ENCODE results near the gene CNTNAP2. TPM values are rescaled to one million over a fixed set of nuclear protein-coding genes. Genes with fewer than 3 reads are reported as not detected.

Gene CNTNAP2
- total and polyA plus RNA-seq, 8 donors, result 0.19 to 18.2 (median 0.56) TPM

DNA sequence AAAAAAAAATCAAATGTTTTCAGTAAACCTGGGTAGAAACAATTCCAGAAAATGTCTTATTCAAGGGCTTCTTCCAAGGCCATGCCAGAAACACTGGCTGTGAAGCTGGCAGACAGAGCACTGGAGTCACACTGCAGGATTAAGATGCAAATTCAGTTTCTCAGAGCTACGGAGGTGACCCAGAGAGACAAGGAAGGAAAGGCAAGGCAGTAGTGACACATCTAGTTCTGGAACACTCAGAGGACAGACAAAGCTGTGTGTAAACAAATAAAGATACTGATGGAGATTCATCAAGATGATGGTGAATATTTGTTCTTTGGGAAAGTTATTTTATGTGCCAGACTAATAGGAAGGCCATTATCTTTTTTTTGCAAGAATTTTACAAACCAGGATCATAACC lies 1865.7 kb downstream of the CNTNAP2 start:
- DNase-seq, result no peak
- H3K4me3 ChIP-seq, result no peak overlapping the region
- H3K27me3 ChIP-seq, result no peaks in the 10 kb centered on the region
- H3K4me1 ChIP-seq, result peaks cover 0 to 2% (median 0%) of the 10 kb centered on the region in 4 donors
- H3K9me3 ChIP-seq, result no peaks in the 10 kb centered on the region
- H3K36me3 ChIP-seq, result no peaks in the 10 kb centered on the region
- H3K27ac ChIP-seq, result no peak overlapping the region
- WGBS, 5 donors, result 18 to 57% (median 39%) methylated on average over 1 of the region's 1 CpG
- TF ChIP-seq EP300 (IDR thresholded peaks at IDR 0.05), result no peak
- no peak for TF ChIP-seq POLR2A (IDR thresholded peaks at IDR 0.05)
- TF ChIP-seq, protein P1, sequence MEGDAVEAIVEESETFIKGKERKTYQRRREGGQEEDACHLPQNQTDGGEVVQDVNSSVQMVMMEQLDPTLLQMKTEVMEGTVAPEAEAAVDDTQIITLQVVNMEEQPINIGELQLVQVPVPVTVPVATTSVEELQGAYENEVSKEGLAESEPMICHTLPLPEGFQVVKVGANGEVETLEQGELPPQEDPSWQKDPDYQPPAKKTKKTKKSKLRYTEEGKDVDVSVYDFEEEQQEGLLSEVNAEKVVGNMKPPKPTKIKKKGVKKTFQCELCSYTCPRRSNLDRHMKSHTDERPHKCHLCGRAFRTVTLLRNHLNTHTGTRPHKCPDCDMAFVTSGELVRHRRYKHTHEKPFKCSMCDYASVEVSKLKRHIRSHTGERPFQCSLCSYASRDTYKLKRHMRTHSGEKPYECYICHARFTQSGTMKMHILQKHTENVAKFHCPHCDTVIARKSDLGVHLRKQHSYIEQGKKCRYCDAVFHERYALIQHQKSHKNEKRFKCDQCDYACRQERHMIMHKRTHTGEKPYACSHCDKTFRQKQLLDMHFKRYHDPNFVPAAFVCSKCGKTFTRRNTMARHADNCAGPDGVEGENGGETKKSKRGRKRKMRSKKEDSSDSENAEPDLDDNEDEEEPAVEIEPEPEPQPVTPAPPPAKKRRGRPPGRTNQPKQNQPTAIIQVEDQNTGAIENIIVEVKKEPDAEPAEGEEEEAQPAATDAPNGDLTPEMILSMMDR (IDR thresholded peaks at IDR 0.05), result no peak
- no peak for TF ChIP-seq POLR2AphosphoS5 (IDR thresholded peaks at IDR 0.05)
- intact Hi-C loops (cut with DNase I; ENCODE audit: low total_unique reads), result no loop called here

GRCh38 chr7:147984265-147984664 lies 1867.7 kb downstream of the CNTNAP2 start:
- 30 to 59% (median 37%) methylated on average over 2 of the region's 2 CpGs for WGBS, 5 donors

DNA sequence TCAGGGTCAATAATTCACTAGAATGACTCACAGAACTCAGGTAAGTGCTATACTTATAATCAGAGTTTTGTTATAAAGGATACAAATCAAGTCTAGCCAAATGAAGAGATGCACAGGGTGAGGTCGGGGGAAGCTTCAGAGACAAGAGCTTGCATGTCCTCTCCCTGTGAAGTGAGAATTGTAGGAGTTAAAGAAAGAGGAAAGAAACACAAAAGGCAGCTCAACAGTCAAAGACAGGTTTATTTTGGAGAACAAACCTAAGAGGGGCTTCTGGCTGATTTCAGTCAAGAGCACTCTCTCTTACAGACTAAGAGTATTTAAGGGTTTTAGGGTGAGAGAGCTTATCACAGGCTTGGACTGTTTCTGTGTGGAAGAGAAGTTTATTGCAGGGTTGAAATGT lies 1873.5 kb downstream of the CNTNAP2 start:
- no peak for DNase-seq
- no peak overlapping the region for H3K4me3 ChIP-seq
- TF ChIP-seq POLR2A (IDR thresholded peaks at IDR 0.05), result no peak
- no peak for TF ChIP-seq EP300 (IDR thresholded peaks at IDR 0.05)
- TF ChIP-seq POLR2AphosphoS5 (IDR thresholded peaks at IDR 0.05), result no peak
- TF ChIP-seq, protein P1 (IDR thresholded peaks at IDR 0.05), result no peak
- WGBS, 5 donors, result 67 to 90% (median 71%) methylated on average over 1 of the region's 1 CpG
- intact Hi-C loops (cut with DNase I; ENCODE audit: low total_unique reads), result no loop called here
- H3K27ac ChIP-seq, result no peak overlapping the region
- no peaks in the 10 kb centered on the region for H3K27me3 ChIP-seq
- no peaks in the 10 kb centered on the region for H3K36me3 ChIP-seq
- peaks cover 0 to 10% (median 0%) of the 10 kb centered on the region in 4 donors for H3K9me3 ChIP-seq
- H3K4me1 ChIP-seq, result no peaks in the 10 kb centered on the region

More at GRCh38 chr7:147984265-147984664, 1867.7 kb downstream of the CNTNAP2 start:
- H3K4me3 ChIP-seq, result no peak overlapping the region
- DNase-seq, result no peak
- peaks cover 0 to 2% (median 0%) of the 10 kb centered on the region in 4 donors for H3K4me1 ChIP-seq
- no peaks in the 10 kb centered on the region for H3K36me3 ChIP-seq
- intact Hi-C loops (cut with DNase I; ENCODE audit: low total_unique reads), result no loop called here
- peak in 1 of 3 donors; percentile 38 for TF ChIP-seq POLR2AphosphoS5 (IDR thresholded peaks at IDR 0.05)
- TF ChIP-seq, protein P1 (IDR thresholded peaks at IDR 0.05), result no peak
- H3K27me3 ChIP-seq, result no peaks in the 10 kb centered on the region
- H3K9me3 ChIP-seq, result no peaks in the 10 kb centered on the region
- peak overlapping the region in 3 of 5 donors; percentile 49 to 66 (median 58) for H3K27ac ChIP-seq

- intact Hi-C loops (cut with DNase I; ENCODE audit: low total_unique reads), result no loop called here
- no peak for TF ChIP-seq POLR2AphosphoS5 (IDR thresholded peaks at IDR 0.05)
- TF ChIP-seq, protein P1 (IDR thresholded peaks at IDR 0.05), result no peak
- no peak for TF ChIP-seq EP300 (IDR thresholded peaks at IDR 0.05)
- TF ChIP-seq POLR2A (IDR thresholded peaks at IDR 0.05), result no peak
- Histone ChIP-seq H3K36me3 (no peaks in the 10 kb centered on the region), H3K27ac (no peak overlapping the region), H3K27me3 (no peaks in the 10 kb centered on the region), H3K4me3 (no peak overlapping the region), H3K9me3 (peaks cover 0 to 10% (median 0%) of the 10 kb centered on the region in 4 donors), H3K4me1 (no peaks in the 10 kb centered on the region)
- no peak for DNase-seq
- 43 to 69% (median 51%) methylated on average over 2 of the region's 2 CpGs for WGBS, 5 donors
Observed at GRCh38 chr7:147990942-147991341, 1874.3 kb downstream of the CNTNAP2 start.

Measured in stomach (tissue), 9 donors.